OCI-M2 (cell line): ENCODE data around the gene TMEM80.
"Not testable (repeated sequence)": the region's sequence is repeated elsewhere in the genome, so short reads cannot be mapped to it uniquely, and the experiment has no call there.

Experiments
- DNase-seq: peaks from one replicate; lab custom pipeline; 2025; ENCODE audit not compliant: unreplicated experiment; lab: John Stamatoyannopoulos, UW

Gene TMEM80

DNA sequence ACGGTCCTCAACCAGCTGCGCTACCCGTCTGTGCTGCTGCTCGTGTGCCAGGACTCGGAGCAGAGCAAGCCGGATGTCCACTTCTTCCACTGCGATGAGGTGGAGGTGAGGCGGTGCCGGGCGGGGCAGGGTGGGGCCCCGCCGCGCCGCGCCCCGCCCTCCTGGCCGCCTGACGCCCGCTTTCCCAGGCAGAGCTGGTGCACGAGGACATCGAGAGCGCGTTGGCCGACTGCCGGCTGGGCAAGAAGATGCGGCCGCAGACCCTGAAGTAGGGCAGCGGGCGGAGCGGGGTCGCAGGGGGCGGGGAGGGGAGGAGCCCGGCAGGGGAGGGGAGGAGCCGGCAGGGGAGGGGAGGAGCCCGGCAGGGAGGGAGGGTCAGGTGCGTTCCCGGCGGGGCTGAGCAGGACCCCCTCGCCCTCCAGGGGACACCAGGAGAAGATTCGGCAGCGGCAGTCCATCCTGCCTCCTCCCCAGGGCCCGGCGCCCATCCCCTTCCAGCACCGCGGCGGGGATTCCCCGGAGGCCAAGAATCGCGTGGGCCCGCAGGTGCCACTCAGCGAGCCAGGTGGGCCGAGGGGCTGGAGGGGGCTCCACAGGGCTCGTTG is 25.1 kb downstream of the TMEM80 start:
- no peak for DNase-seq

DNA sequence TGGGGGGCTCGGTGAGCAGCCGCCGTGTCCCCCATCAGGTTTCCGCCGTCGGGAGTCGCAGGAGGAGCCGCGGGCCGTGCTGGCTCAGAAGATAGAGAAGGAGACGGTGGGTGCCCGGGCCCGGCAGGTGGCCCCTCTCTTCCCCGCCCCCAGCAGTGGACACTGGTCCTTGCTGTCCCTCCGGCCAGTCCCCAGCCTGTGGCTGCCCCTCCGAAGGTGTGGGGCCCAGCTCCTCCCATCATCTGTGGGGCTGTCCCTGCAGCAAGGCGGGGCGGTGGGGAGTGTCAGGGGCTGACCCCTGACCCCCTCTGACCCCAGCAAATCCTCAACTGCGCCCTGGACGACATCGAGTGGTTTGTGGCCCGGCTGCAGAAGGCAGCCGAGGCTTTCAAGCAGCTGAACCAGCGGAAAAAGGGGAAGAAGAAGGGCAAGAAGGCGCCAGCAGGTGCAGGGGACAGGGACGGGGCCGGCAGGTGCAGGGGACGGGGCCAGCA is 25.7 kb downstream of the TMEM80 start:
- DNase-seq: no peak

DNA sequence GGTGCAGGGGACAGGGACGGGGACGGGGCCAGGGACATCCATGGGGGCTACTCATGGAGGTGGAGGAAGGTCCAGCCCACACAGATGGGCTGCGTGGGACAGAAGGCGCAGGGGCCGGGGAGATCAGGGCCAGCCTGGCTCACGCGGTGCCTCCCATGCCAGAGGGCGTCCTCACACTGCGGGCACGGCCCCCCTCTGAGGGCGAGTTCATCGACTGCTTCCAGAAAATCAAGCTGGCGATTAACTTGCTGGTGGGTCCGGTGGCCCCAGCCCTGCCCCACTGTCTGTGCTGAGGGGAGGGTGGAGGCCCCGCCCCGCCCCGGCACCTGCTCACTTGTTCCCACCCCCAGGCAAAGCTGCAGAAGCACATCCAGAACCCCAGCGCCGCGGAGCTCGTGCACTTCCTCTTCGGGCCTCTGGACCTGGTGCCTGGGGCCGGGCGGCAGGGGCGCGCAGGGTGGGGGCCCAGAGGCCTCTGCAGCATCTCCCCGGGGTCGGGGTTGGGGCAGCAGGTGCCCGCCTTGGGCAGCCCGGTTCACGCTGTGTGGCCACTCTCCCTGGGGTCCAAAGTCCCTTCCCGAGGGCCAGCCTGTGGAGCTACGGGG is 26.2 kb downstream of the TMEM80 start:
- DNase-seq: no peak

DNA sequence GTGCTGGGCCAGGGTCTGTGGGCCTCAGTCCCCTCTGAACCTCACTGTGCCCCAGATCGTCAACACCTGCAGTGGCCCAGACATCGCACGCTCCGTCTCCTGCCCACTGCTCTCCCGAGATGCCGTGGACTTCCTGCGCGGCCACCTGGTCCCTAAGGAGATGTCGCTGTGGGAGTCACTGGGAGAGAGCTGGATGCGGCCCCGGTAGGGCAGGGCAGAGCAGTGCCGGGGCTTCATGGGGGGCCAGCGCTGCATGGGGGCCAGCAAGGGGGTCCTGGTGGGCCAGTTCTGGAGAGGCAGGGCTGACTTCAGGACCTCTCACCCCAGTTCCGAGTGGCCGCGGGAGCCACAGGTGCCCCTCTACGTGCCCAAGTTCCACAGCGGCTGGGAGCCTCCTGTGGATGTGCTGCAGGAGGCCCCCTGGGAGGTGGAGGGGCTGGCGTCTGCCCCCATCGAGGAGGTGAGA is 26.8 kb downstream of the TMEM80 start:
- no peak for DNase-seq

DNA sequence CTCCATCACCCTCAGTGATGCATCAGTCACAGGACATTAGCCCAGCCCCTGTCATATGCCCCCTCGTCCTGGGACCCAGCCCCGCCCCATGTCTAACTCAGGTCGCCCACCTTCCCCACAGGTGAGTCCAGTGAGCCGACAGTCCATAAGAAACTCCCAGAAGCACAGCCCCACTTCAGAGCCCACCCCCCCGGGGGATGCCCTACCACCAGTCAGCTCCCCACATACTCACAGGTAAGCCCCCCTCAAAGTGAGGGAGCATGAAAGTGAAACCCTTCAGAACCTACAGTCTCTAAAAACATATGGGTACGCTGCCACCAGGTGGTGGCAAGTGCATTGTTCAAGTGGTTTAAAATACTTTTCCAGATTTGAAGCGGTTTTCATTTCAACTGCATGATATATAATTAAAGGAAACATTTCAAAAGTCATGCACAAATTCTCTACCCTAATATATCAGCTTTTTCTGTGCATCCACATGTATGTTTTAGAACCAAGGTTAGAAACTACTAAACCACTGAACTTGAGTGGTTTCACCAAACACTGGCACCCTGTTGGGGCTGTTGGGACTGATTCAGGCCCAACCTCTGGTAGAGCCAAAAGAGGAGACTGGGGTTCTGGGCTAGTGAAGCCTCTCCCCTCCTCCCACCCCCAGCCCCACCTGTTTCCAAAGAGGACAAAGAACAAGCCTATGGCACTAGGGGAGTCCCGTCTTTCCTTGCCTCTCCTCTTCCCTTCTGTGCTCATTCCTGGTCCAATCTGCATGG is 27.7 kb downstream of the TMEM80 start:
- no peak for DNase-seq

DNA sequence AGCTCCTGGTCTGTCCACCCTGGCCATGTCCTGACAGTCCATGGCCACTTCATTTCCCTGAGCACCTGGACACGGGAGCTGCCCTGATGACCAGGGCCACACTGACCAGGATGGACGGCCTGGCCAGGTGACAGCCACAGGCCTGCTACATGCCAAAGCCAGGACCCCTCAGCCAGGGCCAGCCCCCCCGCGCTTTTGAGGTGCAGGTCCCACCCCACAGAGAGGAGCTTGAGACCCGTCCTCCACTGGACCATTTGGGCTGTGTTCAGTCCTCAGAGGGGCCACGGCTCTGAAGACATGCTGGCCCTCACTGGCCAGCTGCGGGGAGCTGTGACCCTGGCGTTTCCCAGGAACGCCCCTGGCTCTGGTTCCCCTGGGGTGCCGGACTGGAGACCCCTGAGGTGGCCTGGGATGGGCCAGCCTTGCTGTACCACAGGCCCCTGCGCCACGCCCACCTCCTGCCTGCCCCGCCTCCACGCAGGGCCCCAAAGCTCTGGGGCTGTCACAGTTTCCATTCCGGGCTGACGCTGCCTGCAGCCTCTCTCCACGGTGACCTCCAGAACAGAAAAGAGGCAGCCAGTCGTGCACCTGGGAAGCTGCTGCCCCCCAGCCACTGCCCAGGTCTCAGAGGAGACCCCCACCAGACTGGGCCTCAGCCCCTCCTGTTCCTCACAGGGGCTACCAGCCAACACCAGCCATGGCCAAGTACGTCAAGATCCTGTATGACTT is 28.6 kb downstream of the TMEM80 start:
- DNase-seq: no peak

GRCh38 chr11:724778-725386 is 29.3 kb downstream of the TMEM80 start:
- DNase-seq: no peak

- no peak for DNase-seq
Measured at GRCh38 chr11:725624-726202, 30.1 kb downstream of the TMEM80 start.

- no peak for DNase-seq
Measured at GRCh38 chr11:726278-727220, 30.9 kb downstream of the TMEM80 start.

GRCh38 chr11:727281-727701 is 31.7 kb downstream of the TMEM80 start:
- DNase-seq: no peak

DNA sequence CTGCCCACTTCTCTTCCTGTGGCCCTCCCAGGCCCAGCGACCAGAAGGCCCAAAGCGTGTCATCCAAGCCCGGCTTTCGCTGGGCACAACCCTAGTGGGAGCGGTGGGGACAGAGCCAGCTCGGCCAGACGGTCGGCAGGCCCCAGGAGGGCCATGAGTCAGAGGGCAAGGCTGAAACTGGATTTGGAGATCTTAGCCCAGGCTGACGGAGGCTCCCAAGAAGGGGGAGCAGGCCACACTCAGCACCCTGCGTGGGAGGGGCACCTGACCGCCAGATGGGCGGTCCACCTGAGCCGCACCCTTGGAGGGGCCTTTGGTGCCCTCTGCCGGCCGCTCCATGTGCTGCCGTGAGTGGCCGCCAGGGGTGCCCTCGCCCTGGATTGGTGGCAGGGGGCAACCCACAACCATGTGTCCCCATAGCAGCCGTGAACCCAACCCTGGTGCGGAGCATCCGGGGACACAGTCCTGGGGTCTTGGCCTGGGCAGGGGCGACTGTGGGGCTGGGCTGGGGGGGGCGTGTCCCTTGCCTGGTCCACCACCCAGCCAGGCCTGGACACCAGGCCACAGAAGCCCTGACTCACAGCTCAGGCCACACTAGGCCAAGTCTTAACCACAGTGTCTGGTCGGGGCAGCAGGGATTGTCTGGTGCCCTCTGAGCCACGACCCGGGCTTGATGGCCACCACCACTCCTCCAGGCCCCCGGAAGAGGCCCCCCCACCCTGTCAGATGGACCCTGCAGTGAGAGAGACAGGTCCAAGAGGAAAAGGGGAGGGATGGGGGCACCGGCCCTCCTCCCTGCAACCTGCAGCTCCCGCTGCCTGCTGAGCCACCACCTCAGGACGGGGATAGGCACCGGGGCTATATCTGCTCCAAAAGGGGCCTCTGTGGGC is 32.5 kb downstream of the TMEM80 start:
- no peak for DNase-seq

- no peak for DNase-seq
Measured at GRCh38 chr11:728901-729491, 33.4 kb downstream of the TMEM80 start.

DNA sequence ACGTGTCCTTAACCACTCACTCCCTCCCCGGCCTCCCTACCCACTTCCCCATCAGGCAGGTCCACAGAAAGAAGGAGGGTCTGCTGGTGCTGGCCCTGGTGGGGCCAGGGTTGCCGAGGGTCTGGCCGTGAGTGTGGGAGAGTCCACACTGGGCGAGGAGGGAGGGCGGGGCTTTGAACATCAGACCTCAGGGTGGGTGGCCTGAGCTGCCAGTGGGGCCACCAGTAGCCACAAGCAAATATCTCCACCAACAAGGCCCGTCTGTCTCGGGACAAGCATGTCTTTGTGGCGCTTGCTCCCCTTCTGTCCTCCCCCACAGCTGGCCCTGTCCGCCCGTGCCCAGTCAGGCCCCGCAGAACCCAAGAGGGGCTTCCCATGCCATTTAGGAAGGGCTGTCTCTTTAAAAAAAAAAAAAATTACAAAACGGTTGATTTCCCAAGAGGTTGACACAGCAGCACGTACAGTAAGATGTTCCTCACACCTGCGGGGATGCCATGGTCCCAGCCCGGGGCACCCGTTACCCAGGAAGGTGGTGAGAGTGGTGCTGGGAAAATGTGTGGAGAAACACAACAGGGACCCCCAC is 34.0 kb downstream of the TMEM80 start:
- DNase-seq: no peak

- DNase-seq: no peak
Measured at GRCh38 chr11:733072-733471, 37.5 kb downstream of the TMEM80 start.

DNA sequence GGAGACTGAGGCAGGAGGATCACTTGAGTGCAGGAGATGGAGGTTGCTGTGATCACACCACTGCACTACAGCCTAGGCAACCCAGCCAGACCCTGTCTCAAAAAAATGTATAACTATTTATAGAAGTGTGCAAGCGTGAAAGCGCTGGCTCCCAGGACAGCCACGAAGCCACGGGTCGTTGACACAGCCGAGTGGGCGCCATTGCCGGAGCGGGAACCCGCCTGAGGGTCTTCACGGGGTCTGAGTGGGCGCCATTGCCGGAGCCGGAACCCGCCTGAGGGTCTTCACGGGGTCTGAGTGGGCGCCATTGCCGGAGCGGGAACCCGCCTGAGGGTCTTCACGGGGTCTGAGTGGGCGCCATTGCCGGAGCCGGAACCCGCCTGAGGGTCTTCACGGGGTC is 38.9 kb downstream of the TMEM80 start:
- DNase-seq: not testable (repeated sequence)

DNA sequence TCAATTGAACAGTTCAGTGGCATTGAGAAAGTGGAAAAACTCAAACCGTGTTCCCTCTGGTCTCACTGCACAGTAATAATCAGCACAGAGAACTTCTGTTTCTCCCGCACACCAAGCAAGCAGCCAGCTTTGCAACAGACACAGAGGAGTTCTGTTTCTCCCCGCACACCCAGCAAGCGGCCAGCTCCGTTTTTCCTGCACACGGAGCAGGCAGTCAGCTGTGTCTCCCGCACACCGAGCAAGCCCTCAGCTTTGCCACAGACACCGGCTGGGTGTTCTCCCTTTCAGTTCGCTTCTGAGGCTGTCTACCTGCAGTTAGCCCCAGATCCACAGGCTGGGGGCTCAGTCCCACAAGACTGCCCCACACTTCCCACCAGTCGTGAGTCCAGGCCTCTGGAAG is 41.8 kb downstream of the TMEM80 start:
- DNase-seq: no peak

GRCh38 chr11:737899-738298 is 42.3 kb downstream of the TMEM80 start:
- not testable (repeated sequence) for DNase-seq

- no peak for DNase-seq
Measured at GRCh38 chr11:742156-742546, 46.5 kb downstream of the TMEM80 start.
